Fibroblast of the aortic adventitia (primary cell): ENCODE data around the gene ADCY10. TPM values are rescaled to one million over a fixed set of nuclear protein-coding genes. Genes with fewer than 3 reads are reported as not detected.
A peak's percentile ranks its signal among the peaks of the same experiment; 100 is the strongest.

ENCODE experiments used
- DNase-seq: peaks from one replicate; pipeline ENCODE4 v3.0.0-alpha.2; 2010; ENCODE audit warnings: low read depth
- H3K4me3 ChIP-seq: 2 replicates; pipeline ENCODE4 v1.5.1; 2011; ENCODE audit warnings: low read depth, mild to moderate bottlenecking, control low read depth, low read length, moderate library complexity
- total RNA-seq: library from RNA; depleted of rRNA; stranded (reverse); fragments of >200 nt; gene quantifications from 2 replicates; pipeline ENCODE4 v1.2.3, GENCODE V29; 2012; ENCODE audit warnings: low replicate concordance
- TF ChIP-seq, protein P1 (sequence below): IDR thresholded peaks from 2 replicates; pipeline ENCODE4 v1.5.1; 2011; ENCODE audit warnings: mild to moderate bottlenecking, low read length, control low read depth, inconsistent platforms; ENCODE audit not compliant: insufficient read depth

Gene ADCY10
- total RNA-seq, 1 donor, result 0.09 TPM

DNA sequence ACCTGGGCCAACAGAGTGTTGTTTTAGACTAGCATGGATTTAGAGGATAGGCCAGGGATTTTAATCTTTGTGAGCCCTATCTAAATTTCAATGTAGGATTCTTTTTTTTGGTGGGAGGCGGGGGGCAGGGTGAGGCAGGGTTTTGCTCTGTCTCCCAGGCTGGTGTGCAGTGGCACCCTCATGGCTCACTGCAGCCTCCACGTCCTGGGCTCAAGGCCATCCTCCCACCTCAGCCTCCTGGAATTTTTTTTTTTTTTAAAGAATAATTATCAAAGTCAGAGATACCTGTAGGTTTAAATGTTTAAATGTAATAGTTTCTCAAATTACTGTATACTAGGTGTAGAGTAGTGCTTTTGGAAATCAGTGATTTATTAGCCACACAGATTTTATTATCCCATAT, 26.3 kb upstream of the ADCY10 start:
- no peak overlapping the region for H3K4me3 ChIP-seq
- DNase-seq, result no peak
- TF ChIP-seq, protein P1, sequence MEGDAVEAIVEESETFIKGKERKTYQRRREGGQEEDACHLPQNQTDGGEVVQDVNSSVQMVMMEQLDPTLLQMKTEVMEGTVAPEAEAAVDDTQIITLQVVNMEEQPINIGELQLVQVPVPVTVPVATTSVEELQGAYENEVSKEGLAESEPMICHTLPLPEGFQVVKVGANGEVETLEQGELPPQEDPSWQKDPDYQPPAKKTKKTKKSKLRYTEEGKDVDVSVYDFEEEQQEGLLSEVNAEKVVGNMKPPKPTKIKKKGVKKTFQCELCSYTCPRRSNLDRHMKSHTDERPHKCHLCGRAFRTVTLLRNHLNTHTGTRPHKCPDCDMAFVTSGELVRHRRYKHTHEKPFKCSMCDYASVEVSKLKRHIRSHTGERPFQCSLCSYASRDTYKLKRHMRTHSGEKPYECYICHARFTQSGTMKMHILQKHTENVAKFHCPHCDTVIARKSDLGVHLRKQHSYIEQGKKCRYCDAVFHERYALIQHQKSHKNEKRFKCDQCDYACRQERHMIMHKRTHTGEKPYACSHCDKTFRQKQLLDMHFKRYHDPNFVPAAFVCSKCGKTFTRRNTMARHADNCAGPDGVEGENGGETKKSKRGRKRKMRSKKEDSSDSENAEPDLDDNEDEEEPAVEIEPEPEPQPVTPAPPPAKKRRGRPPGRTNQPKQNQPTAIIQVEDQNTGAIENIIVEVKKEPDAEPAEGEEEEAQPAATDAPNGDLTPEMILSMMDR, result no peak

DNA sequence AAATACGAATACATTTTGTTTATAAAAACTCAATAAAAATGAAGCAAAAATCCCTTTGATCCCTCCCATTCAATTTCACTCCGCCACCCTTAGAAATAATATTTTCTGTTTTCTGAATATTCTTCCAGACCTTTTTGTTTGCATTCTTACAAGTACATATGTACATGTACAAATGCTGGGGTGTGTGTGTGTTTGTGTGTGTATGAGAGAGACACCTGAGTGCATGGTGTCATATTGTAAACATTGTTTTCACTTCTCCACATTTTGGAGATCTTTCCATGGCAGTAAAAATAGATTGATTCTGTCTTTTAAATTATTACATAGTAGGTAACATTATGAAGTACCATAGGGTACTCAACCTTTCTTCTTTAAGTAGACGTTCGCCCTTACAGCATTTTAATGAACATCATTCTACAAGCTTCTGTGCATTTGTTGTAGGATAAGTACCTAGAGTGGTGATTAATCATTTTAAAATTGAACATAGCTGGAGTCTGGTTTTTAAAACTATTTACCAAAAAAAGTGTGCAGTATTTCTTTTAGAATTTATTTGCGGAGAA, 24.2 kb upstream of the ADCY10 start:
- DNase-seq, result no peak
- peak overlapping the region; percentile 88 for H3K4me3 ChIP-seq
- TF ChIP-seq, protein P1, result no peak

- peak overlapping the region; percentile 88 for H3K4me3 ChIP-seq
- TF ChIP-seq, protein P1, result no peak
- DNase-seq, result no peak
Measured at GRCh38 chr1:167937709-167938010, 23.7 kb upstream of the ADCY10 start.

- TF ChIP-seq, protein P1, result no peak
- peak within 1 kb of the TSS; percentile 88 for H3K4me3 ChIP-seq
- peak; percentile 76 for DNase-seq
Measured at GRCh38 chr1:167936930-167937708, 23.2 kb upstream of the ADCY10 start, which contains the start of gene MPC2. MPC2 (minus strand) TSS chr1:167937072; CDS start chr1:167935841, 1,231 bp downstream.

GRCh38 chr1:167936068-167936929, 22.4 kb upstream of the ADCY10 start, which contains the start of gene DCAF6:
DCAF6 (plus strand) TSS chr1:167936683; CDS start chr1:167936912, 229 bp downstream.
- peak; percentile 99 for DNase-seq
- TF ChIP-seq, protein P1, result no peak
- peak within 1 kb of the TSS; percentile 88 for H3K4me3 ChIP-seq

DNA sequence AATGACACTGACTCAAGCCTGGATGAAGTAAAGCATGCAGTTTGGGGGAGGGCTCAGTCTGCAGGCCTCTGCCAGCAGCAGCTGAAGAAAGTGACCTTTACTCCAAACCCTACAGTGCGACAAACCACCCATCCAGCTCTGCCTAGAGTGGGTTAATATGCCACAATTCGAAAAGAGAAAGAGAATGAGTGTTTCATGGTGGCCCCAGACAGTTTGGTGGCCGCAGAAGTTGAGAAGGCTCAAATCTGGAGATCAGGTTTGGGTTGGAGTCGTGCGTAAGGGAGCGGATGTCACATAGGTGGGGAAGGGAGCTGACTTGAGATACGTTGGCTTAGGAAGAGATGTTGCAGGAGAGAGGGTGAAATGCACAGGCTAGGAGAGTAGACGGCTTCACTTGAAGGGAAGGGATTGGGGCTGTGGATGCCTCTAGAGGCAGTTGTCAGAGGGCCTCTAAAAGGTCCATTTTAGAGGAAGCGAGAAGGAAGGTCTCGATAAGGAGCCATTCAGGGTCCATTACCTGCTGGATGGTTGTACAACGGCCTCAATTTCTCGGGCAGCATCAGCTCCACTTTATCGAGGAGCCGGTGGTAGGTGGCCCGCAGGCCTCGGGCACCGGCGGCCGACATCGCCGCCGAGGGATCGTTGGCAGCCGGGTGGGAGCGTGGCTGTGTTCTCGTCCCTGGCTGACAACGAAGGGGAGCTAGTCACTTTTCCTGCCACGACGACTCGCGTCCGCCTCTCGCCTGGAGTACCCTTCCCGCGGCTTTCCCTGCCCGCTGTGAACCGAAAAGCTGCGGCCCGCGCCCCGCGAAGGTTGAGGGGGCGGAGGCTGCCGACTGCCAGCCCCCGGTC, 21.5 kb upstream of the ADCY10 start:
- TF ChIP-seq, protein P1, result peak; percentile 22
- H3K4me3 ChIP-seq, result peak overlapping the region; percentile 88
- DNase-seq, result peak; percentile 51
